ENCODE data around the gene PICALM. TPM values are rescaled to one million over a fixed set of nuclear protein-coding genes. Genes with fewer than 3 reads are reported as not detected.
"Not testable (repeated sequence)": the region's sequence is repeated elsewhere in the genome, so short reads cannot be mapped to it uniquely, and the experiment has no call there.

PICALM gene
- total and polyA plus RNA-seq, 9 donors = 103 to 274 (median 206) TPM

DNA sequence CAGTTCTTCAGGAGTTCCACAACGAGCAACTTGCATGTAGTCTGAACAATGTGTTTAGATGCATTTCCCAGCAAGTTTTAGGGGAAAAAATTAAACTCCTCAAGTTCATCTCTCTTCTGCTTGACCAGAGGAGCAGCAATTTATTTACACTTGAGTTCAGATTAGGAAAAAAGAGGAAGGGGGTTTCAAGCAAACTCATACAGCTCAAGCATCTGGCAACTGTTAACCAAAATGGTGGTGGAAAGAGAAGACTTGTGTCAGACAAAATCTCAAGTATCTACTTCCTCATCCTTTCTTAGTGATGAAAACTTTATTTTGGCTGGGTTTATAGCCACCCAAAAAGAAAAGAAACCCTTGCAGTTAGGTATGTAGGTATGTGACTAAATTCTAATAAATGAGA lies 29.1 kb upstream of the PICALM start:
- intact Hi-C loops (cut with DNase I) = no loop called here
- no peak overlapping the region for H3K4me3 ChIP-seq
- no peaks in the 10 kb centered on the region for H3K36me3 ChIP-seq
- no peaks in the 10 kb centered on the region for H3K27me3 ChIP-seq
- H3K27ac ChIP-seq = no peak overlapping the region
- no peaks in the 10 kb centered on the region for H3K9me3 ChIP-seq
- TF ChIP-seq CTCF (IDR thresholded peaks at IDR 0.05) (no peak), POLR2A (IDR thresholded peaks at IDR 0.05) (no peak), EP300 (IDR thresholded peaks at IDR 0.05) (no peak)
- H3K4me1 ChIP-seq (ENCODE audit: insufficient read depth) = no peaks in the 10 kb centered on the region
- DNase-seq = no peak
- 76 to 92% (median 90%) methylated on average over 1 of the region's 1 CpG for WGBS, 3 donors

GRCh38 chr11:86091566-86091965 lies 22.7 kb upstream of the PICALM start:
- DNase-seq = no peak
- WGBS, 3 donors = 42 to 75% (median 57%) methylated on average over 2 of the region's 2 CpGs
- intact Hi-C loops (cut with DNase I) = no loop called here
- no peaks in the 10 kb centered on the region for H3K9me3 ChIP-seq
- H3K4me3 ChIP-seq = no peak overlapping the region
- no peak for TF ChIP-seq CTCF (IDR thresholded peaks at IDR 0.05)
- TF ChIP-seq POLR2A (IDR thresholded peaks at IDR 0.05) = no peak
- no peak for TF ChIP-seq EP300 (IDR thresholded peaks at IDR 0.05)
- no peaks in the 10 kb centered on the region for H3K36me3 ChIP-seq
- no peaks in the 10 kb centered on the region for H3K27me3 ChIP-seq
- H3K4me1 ChIP-seq (ENCODE audit: insufficient read depth) = no peaks in the 10 kb centered on the region
- no peak overlapping the region for H3K27ac ChIP-seq

- 84 to 100% (median 90%) methylated on average over 1 of the region's 1 CpG for WGBS, 3 donors
- no peaks in the 10 kb centered on the region for H3K27me3 ChIP-seq
- H3K27ac ChIP-seq = no peak overlapping the region
- H3K4me1 ChIP-seq (ENCODE audit: insufficient read depth) = no peaks in the 10 kb centered on the region
- H3K4me3 ChIP-seq = no peak overlapping the region
- TF ChIP-seq EP300 (IDR thresholded peaks at IDR 0.05) (no peak), POLR2A (IDR thresholded peaks at IDR 0.05) (no peak), CTCF (IDR thresholded peaks at IDR 0.05) (no peak)
- intact Hi-C loops (cut with DNase I) = no loop called here
- no peaks in the 10 kb centered on the region for H3K36me3 ChIP-seq
- DNase-seq = no peak
- no peaks in the 10 kb centered on the region for H3K9me3 ChIP-seq
Observed at GRCh38 chr11:86091086-86091485, 22.2 kb upstream of the PICALM start.

GRCh38 chr11:86089659-86090058 lies 20.8 kb upstream of the PICALM start:
- H3K9me3 ChIP-seq = no peaks in the 10 kb centered on the region
- H3K4me3 ChIP-seq = no peak overlapping the region
- H3K27ac ChIP-seq = no peak overlapping the region
- TF ChIP-seq POLR2A (IDR thresholded peaks at IDR 0.05) (no peak), EP300 (IDR thresholded peaks at IDR 0.05) (no peak), CTCF (IDR thresholded peaks at IDR 0.05) (no peak)
- 21 to 44% (median 30%) methylated on average over 1 of the region's 1 CpG for WGBS, 3 donors
- no peak for DNase-seq
- no peaks in the 10 kb centered on the region for H3K36me3 ChIP-seq
- H3K27me3 ChIP-seq = no peaks in the 10 kb centered on the region
- H3K4me1 ChIP-seq (ENCODE audit: insufficient read depth) = no peaks in the 10 kb centered on the region
- intact Hi-C loops (cut with DNase I) = no loop called here

DNA sequence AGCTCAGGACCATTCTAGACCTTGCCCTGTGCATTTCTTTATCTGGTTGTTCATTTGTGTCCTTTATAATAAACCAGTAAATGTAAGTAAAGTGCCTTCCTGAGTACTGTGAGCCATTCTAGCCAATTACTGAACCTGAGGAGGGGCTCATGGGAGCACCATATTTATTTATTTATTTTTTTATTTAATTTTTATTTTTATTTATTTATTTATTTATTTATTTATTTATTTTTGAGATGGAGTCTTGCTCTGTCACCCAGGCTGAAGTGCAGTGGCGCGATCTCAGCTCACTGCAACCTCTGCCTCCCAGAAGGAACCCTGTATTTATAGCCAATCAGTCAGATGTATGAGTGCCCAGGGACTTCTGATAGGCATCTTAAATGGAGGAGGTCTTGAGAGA lies 18.8 kb upstream of the PICALM start:
- WGBS, 3 donors = 93 to 98% (median 98%) methylated on average over 2 of the region's 2 CpGs
- H3K27me3 ChIP-seq; DNase-seq; H3K36me3 ChIP-seq; H3K9me3 ChIP-seq; H3K4me3 ChIP-seq; H3K27ac ChIP-seq; H3K4me1 ChIP-seq (ENCODE audit: insufficient read depth); intact Hi-C loops (cut with DNase I): not testable (repeated sequence)
